NAMALWA (cell line): ENCODE results near the gene TAAR2.
A peak's percentile ranks its signal among the peaks of the same experiment; 100 is the strongest.
"Not testable (repeated sequence)": the region's sequence is repeated elsewhere in the genome, so short reads cannot be mapped to it uniquely, and the experiment has no call there.

Experiments used
- DNase-seq: peaks from one replicate; pipeline ENCODE4 v3.0.0-alpha.2; 2015; ENCODE audit warnings: low spot score

TAAR2 gene

DNA sequence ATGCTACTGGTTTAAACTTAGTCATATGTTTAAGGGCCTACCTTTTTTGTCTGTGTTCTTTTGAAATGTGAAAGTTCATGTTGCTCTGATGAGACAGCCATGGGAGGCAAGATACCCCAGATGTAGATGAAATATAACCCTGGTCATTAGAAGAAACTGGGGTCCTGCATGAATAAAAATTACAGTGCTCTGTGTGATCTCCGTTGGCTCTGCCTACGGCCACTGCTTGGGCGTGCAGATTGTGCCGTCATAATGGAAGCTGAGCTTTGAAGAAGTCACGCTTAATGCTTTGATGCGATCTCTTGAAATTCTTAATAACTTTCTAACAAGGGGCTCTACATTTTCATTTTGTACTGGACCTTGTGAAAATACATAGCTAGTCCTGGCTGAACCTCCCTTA, at the start of gene TAAR2:
Gene TAAR2 (minus strand): TSS at position 101 of the 400 bp plus-strand sequence. CDS start 0 bp downstream, at position 101.
- no peak for DNase-seq

- DNase-seq = no peak
Observed at GRCh38 chr6:132673376-132674094, 49.5 kb upstream of the TAAR2 start.

GRCh38 chr6:132671295-132671694, 47.2 kb upstream of the TAAR2 start:
- no peak for DNase-seq

DNA sequence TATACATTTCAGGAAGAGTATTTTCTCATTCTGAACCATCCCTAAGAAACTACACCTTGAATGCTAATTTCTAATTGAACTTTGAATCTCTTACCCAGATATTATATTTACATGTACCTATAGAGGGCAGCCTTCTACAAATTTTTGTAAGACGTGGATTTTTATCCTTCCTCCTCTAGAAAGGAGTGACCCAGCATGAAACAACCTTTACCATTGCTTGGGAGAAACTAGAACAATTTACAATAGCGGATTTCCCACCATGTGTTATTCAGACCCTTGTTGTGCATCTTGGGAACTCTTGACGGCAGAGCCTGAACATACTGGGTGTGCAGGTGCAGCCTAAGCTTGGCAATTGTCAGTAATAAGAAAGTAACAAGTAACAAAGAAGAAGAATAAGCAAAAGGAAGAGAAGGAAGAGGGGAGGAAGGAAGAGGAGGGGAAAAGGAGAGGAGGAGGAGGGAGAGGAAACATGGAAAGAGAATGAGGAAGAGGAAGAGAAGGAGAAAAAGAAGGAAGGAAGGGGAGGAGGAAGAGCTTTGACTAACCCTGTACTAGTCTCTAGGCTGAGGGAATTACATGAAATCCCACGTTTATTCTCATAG, 45.7 kb upstream of the TAAR2 start:
- DNase-seq = peak; percentile 70

DNA sequence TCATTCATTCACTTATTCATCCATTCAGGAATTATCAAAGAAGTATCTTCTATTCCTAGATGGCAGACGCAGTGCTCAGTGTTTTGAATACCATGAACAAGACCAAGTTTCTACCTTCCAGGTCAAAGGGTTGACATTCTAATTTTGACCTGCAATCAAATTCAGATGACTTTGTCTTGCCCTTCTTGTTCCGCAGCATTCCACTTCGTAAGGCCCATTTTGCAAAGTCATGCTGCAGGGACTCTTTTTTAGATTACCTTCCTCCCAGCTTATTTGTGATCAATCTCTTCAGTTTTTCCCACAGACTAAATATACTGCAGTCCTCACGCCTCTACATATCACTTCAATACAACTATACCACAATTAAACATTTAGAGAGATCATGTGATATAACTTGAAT, 42.0 kb upstream of the TAAR2 start:
- DNase-seq = no peak

DNA sequence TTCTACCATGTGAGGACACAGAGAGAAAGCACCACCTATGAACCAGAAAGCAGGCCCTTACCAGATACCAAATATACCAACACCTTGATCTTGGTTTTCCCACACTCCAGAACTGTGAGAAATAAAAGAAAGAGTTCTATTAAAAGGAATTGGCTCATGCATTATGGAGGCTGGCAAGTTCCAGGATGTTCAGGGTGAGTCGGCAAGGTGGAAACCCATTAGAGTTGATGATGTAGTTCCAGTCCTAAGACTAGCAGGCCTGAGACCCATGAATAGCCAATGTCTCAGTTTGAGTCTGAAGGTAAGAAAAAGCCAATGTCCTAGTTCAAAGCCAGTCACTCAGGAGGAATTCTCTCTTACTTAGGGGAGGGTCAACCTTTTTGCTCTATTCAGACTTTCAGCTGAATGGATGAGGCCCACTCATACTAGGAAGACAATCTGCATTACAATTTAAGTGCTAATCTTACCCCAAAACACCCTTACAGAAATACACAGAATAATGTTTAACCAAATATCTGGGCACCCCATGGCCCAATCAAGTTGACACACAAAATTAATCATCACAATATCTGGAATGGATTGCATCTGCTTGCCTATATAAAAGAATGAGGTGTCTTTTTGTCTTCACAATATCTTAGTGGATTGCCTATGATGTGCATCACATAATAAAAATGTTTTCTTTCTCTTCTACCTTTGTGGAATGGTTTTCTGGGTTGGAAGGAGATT, 40.4 kb upstream of the TAAR2 start:
- no peak for DNase-seq

DNA sequence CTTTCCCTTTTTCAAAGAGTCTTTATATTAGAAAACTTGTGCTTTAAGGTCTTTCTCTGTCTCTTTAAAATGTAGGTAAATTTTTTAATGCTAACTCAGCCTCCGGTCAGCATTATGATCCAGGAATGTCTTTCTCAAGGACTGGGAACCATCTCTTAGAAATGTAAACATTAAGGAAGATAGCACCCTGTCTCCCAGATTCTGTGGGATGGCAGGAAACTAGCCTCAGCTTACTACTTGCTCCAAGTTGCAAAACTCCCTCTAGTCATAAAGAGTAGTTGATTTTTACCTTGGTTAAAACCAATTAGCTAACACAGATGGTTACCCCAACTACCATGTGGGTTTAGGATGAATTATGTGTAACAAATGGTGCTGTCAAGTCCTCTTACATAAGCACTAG, 39.6 kb upstream of the TAAR2 start:
- DNase-seq = no peak

- DNase-seq = no peak
Observed at GRCh38 chr6:132661906-132662305, 37.8 kb upstream of the TAAR2 start.

DNA sequence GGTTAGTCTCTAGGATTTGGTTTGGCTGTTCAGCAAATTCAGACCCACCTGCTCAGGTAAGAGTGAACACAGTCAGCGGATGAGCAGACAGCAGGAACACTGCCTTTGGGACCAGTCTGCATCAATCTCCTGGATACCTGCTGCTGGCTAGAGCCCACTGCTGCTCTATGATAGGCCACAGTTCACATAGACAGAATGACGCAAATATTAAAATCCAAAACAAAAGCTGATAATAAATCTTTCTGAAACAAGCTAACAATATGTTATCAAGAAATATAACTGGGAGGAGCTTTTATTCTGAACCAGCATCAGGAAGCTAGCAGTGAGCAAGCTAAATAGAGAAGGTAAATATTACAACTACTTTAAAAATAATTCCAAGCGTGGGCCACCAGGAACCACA, 35.0 kb upstream of the TAAR2 start, which contains the start of gene TAAR1:
Gene TAAR1 (minus strand): TSS at position 101 of the 400 bp plus-strand sequence. CDS start 13,179 bp downstream, outside the sequence.
- DNase-seq = no peak

DNA sequence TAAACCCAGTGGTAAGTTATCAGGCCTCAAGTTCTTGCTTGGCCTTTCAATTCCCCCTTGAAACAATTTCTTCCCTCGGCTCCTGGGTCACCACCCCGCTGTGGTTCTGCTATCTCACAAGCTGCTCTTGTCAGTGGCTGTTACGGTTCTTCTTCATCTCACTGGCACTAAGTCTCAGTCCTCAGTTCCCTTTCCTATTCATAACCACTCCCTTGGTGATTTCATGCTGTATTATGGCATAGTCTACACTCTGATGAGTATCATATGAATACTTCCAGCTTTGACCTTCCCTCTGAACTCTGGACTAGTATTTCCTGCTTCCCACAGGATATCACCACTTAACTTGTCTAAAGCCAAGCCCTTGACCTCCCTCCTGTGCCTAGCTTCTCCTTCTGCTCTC, 27.0 kb upstream of the TAAR2 start:
- no peak for DNase-seq

DNA sequence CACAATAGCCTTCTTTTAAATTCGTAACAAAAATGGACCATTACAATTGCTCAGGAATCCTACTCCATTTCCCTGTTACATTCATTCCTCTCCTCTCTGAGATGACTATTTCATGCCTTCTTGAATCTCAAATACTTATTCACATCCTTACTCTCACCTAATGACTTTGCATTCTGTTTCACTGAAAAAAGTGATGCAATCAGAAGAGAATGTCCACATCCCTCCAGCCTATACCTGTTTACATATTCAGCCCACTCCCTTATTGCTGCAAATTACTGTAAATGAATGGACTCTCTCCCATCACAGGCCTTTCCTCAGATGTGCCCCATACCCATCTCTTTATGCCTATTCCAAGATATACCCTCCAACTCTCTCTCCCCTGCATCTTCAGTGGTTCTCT, 26.4 kb upstream of the TAAR2 start:
- DNase-seq = no peak

- no peak for DNase-seq
Observed at GRCh38 chr6:132648828-132649227, 24.8 kb upstream of the TAAR2 start.

- peak; percentile 4 for DNase-seq
Observed at GRCh38 chr6:132648356-132648755, 24.3 kb upstream of the TAAR2 start.

GRCh38 chr6:132643547-132643946, 19.5 kb upstream of the TAAR2 start:
- DNase-seq = no peak

DNA sequence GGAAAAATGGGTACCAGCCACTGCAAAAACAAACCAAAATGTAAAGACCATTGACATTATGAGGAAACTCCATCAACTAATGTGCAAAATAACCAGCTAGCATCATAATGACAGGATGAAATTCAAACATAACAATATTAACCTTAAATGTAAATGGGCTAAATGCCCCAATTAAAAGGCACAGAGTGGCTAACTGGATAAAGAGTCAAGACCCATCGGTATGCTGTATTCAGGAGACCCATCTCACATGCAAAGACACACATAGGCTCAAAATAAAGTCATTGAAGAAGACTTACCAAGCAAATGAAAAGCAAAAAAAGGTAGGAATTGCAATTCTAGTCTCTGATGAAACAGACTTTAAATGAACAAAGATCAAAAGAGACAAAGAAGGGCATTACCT, 13.1 kb upstream of the TAAR2 start:
- not testable (repeated sequence) for DNase-seq

- not testable (repeated sequence) for DNase-seq
Observed at GRCh38 chr6:132635906-132636305, 11.8 kb upstream of the TAAR2 start.

DNA sequence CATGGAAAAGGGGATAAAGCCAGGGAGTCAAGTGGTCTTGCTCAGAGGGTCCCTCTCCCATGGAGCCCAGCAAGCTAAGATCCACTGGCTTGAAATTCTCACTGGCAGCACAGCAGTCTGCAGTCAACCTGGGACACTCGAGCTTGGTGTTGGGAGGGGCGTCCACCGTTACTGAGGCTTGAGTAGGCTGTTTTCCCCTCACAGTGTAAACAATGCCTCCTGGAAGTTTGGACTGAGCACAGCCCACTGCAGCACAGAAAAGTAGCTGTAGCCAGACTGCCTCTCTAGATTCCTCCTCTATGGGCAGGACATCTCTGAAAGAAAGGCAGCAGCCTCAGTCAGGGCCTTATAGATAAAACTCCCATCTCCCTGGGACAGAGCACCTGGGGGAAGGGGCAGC, 11.2 kb upstream of the TAAR2 start:
- DNase-seq = not testable (repeated sequence)

- no peak for DNase-seq
Observed at GRCh38 chr6:132634796-132635195, 10.7 kb upstream of the TAAR2 start.

- DNase-seq = no peak
Observed at GRCh38 chr6:132633362-132633761, 9.3 kb upstream of the TAAR2 start.

DNA sequence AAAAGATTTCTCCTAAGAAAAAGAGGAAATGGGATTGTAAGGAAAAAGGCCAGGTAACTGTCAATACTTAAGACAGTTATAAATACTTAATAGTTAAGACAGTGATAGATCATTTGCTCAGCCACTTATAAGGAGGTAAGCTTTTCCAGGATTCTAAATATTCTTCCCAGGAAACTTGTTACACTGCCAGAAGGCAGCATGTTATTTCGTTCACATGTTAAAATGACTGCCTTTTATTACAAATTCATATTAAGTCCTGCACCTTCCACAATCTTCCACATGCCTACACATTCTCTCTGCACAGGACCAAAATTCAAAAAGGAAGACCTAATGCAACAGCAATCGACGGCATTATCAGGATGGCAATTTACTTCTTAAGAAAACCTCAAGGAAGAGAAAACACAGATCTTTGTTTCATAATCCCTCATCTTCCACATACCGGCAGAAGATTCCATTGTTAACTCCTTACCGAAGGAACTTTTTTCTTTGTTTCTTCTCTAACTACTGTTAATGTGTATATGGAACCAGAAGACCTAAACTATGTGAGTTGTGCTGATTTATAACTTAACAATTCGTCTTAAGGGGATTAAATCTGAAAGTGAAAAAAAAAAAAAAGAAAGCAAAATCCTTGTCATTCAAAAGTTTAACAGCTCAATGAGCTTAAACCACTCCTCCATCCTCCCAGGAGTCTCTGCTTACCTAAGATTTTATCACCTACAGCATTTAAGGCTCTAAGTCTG, 799 bp downstream of the TAAR2 start:
- DNase-seq = no peak

- DNase-seq = no peak
Observed at GRCh38 chr6:132616677-132617076, 7.4 kb downstream of the TAAR2 start.

DNA sequence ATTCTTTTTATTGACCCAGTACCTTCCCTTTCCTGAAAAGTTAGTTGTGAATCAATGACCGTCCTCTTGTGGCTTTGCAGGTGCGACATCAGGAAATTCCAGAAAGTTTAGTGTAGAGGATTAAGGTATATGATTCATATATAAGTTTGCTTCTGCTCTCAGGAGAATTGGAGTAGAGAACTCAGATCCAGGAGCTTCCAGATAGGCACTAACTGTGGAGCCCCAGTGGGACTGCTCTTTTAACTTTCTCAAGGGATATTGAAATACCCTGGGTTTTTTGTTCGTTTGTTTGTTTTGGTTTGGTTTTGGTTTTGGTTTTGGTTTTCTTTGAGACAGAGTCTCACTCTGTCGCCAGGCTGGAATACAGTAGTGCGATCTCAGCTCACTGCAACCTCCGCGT, 9.5 kb downstream of the TAAR2 start:
- DNase-seq = no peak
